Stimulated activated CD4-positive, alpha-beta T cell treated with anti-CD3 and anti-CD28 coated beads, Interleukin-1b, Interleukin-23, amount 100 ng/mL, for 1 hour (primary cell): ENCODE data around the gene CCDC83.
"Not testable (repeated sequence)": the region's sequence is repeated elsewhere in the genome, so short reads cannot be mapped to it uniquely, and the experiment has no call there.

Experiments
- DNase-seq, 2 donors: peaks; one replicate each; pipeline ENCODE4 v3.0.0-alpha.2; 2020; ENCODE audit warnings: low read depth in 2 of 2

CCDC83 gene

GRCh38 chr11:85939099-85940015, 84.2 kb downstream of the CCDC83 start:
- no peak for DNase-seq

GRCh38 chr11:85941380-85941973, 86.3 kb downstream of the CCDC83 start:
- no peak for DNase-seq

GRCh38 chr11:85945296-85945695, 90.1 kb downstream of the CCDC83 start:
- DNase-seq = no peak

GRCh38 chr11:85945788-85946187, 90.6 kb downstream of the CCDC83 start:
- no peak for DNase-seq

- no peak for DNase-seq
Observed at GRCh38 chr11:85946221-85946620, 91.0 kb downstream of the CCDC83 start.

GRCh38 chr11:85947431-85948272, 92.5 kb downstream of the CCDC83 start:
- DNase-seq = no peak

- no peak for DNase-seq
Observed at GRCh38 chr11:85948884-85949283, 93.7 kb downstream of the CCDC83 start.

GRCh38 chr11:85949798-85950197, 94.6 kb downstream of the CCDC83 start:
- DNase-seq = no peak

GRCh38 chr11:85950317-85951048, 95.3 kb downstream of the CCDC83 start:
- DNase-seq = no peak

- no peak for DNase-seq
Observed at GRCh38 chr11:85951049-85951405, 95.8 kb downstream of the CCDC83 start.

GRCh38 chr11:85951428-85952107, 96.4 kb downstream of the CCDC83 start:
- no peak for DNase-seq

- not testable (repeated sequence) for DNase-seq
Observed at GRCh38 chr11:85952108-85952485, 96.9 kb downstream of the CCDC83 start.

- no peak for DNase-seq
Observed at GRCh38 chr11:85953491-85954143, 98.4 kb downstream of the CCDC83 start.

- DNase-seq = no peak
Observed at GRCh38 chr11:85955531-85955930, 100.3 kb downstream of the CCDC83 start.

GRCh38 chr11:85960678-85961077, 105.5 kb downstream of the CCDC83 start:
- no peak for DNase-seq

GRCh38 chr11:85961130-85961529, 105.9 kb downstream of the CCDC83 start:
- DNase-seq = no peak

GRCh38 chr11:85961930-85962363, 106.8 kb downstream of the CCDC83 start:
- no peak for DNase-seq

- no peak for DNase-seq
Observed at GRCh38 chr11:85965202-85965601, 110.0 kb downstream of the CCDC83 start.

- no peak for DNase-seq
Observed at GRCh38 chr11:85967457-85967856, 112.3 kb downstream of the CCDC83 start.
